Subcutaneous abdominal adipose tissue (tissue), 5 donors: ENCODE measurements around the gene DACT3.

Experiments
- H3K27ac ChIP-seq: one replicate; pipeline ENCODE4 v1.7.0; 2013; ENCODE audit warnings: low read depth, mild to moderate bottlenecking, inconsistent platforms, low read length, moderate library complexity
- H3K27me3 ChIP-seq, 5 donors: one replicate each; pipeline ENCODE4 v1.7.0; 2013; ENCODE audit warnings: low read length in 5 of 5, inconsistent platforms in 1 of 5; ENCODE audit not compliant: control insufficient read depth in 5 of 5, insufficient read depth in 4 of 5
- H3K36me3 ChIP-seq, 5 donors: one replicate each; pipeline ENCODE4 v1.7.0; 2013; ENCODE audit warnings: low read length in 5 of 5; ENCODE audit not compliant: control insufficient read depth in 5 of 5, insufficient read depth in 5 of 5
- H3K4me1 ChIP-seq, 5 donors: one replicate each; pipeline ENCODE4 v1.7.0; 2013; ENCODE audit warnings: low read length in 5 of 5, mild to moderate bottlenecking in 3 of 5, moderate library complexity in 1 of 5; ENCODE audit not compliant: control insufficient read depth in 5 of 5, insufficient read depth in 5 of 5
- H3K4me3 ChIP-seq, 5 donors: one replicate each; pipeline ENCODE4 v1.7.0; 2013; ENCODE audit warnings: low read length in 5 of 5, low read depth in 1 of 5
- H3K9ac ChIP-seq, 5 donors: one replicate each; pipeline ENCODE4 v1.7.0; 2013; ENCODE audit warnings: low read length in 5 of 5, mild to moderate bottlenecking in 4 of 5, moderate library complexity in 3 of 5
- H3K9me3 ChIP-seq, 5 donors: one replicate each; pipeline ENCODE4 v1.7.0; 2013; ENCODE audit warnings: low read length in 5 of 5; ENCODE audit not compliant: control insufficient read depth in 5 of 5
- donor health status: healthy.
- donor health status: healthy.
- donor health status: healthy.
- donor health status: healthy.
- donor health status: healthy.

DACT3 gene

GRCh38 chr19:46615966-46616365 lies 45.0 kb downstream of the DACT3 start:
- peaks cover 0 to 6% (median 0%) of the 10 kb centered on the region in 5 donors for H3K27me3 ChIP-seq
- no peak overlapping the region for H3K4me3 ChIP-seq
- H3K4me1 ChIP-seq = peaks cover 0 to 57% (median 34%) of the 10 kb centered on the region in 5 donors
- H3K36me3 ChIP-seq = peaks cover 0 to under 1% (median 0%) of the 10 kb centered on the region in 5 donors
- no peak overlapping the region for H3K9ac ChIP-seq
- H3K9me3 ChIP-seq = no peaks in the 10 kb centered on the region
- no peak overlapping the region for H3K27ac ChIP-seq

DNA sequence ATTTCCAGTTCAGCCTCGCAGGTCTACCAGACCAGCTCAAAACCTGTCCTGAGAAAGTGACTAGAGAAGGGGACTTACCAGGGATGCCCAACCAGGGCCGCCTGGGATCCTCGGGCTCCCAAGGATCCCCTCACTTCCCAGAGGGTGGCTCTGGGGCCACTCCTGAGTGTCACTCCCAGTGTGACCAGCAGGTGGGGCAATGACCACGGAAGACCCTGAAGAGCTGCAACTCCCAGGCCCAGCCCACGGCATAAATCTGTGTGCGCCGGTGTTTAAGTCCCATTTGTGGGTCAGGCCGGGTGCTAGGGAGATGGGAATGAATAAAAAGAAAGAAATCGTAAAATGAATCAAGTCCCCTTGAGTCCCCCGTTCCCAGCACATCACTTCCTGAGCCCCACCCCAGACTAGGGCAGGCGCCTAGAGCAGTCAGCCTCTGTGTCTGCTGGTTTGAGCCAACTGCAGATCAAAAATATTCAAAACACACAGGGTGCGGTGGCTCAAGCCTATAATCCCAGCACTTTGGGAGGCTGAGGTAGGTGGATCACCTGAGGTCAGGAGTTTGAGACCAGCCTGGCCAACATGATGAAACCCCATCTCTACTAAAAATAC lies 46.8 kb downstream of the DACT3 start:
- Histone ChIP-seq H3K9ac (no peak overlapping the region), H3K9me3 (no peaks in the 10 kb centered on the region), H3K27me3 (peaks cover 0 to 3% (median 0%) of the 10 kb centered on the region in 5 donors), H3K27ac (no peak overlapping the region), H3K4me1 (peaks cover 0 to 44% (median 18%) of the 10 kb centered on the region in 5 donors), H3K4me3 (no peak overlapping the region), H3K36me3 (peaks cover 0 to 14% (median 10%) of the 10 kb centered on the region in 5 donors)

GRCh38 chr19:46613525-46613924 lies 47.5 kb downstream of the DACT3 start:
- Histone ChIP-seq H3K4me3 (no peak overlapping the region), H3K9me3 (no peaks in the 10 kb centered on the region), H3K9ac (no peak overlapping the region), H3K36me3 (peaks cover 0 to 21% (median 17%) of the 10 kb centered on the region in 5 donors), H3K27ac (no peak overlapping the region), H3K27me3 (peaks cover 0 to 3% (median 0%) of the 10 kb centered on the region in 5 donors), H3K4me1 (peaks cover 0 to 37% (median 11%) of the 10 kb centered on the region in 5 donors)

DNA sequence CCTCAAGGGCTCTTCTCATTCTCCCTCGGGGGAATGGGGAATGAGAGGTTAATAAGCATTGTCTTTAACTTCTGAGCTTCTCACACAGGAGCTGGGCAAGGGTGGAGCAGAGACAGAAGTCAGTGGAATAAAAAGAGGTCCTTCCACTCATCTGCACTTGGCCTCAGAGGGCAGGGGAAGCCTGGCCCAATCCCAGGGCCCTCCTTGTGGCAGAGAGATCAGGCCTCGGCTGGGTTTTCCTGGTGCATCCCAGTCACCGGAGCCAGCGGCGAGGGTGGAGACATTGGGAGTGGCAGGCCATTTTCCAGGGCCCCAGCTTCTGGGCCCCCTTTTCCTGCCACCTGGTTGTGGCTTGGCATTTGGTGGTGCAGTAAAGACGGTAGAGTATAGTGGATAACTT lies 49.2 kb downstream of the DACT3 start:
- no peak overlapping the region for H3K4me3 ChIP-seq
- H3K4me1 ChIP-seq = peaks cover 0 to 24% (median 3%) of the 10 kb centered on the region in 5 donors
- peaks cover 0 to 2% (median 0%) of the 10 kb centered on the region in 5 donors for H3K27me3 ChIP-seq
- H3K9ac ChIP-seq = no peak overlapping the region
- no peaks in the 10 kb centered on the region for H3K9me3 ChIP-seq
- H3K36me3 ChIP-seq = peaks cover 0 to 39% (median 34%) of the 10 kb centered on the region in 5 donors
- H3K27ac ChIP-seq = no peak overlapping the region

DNA sequence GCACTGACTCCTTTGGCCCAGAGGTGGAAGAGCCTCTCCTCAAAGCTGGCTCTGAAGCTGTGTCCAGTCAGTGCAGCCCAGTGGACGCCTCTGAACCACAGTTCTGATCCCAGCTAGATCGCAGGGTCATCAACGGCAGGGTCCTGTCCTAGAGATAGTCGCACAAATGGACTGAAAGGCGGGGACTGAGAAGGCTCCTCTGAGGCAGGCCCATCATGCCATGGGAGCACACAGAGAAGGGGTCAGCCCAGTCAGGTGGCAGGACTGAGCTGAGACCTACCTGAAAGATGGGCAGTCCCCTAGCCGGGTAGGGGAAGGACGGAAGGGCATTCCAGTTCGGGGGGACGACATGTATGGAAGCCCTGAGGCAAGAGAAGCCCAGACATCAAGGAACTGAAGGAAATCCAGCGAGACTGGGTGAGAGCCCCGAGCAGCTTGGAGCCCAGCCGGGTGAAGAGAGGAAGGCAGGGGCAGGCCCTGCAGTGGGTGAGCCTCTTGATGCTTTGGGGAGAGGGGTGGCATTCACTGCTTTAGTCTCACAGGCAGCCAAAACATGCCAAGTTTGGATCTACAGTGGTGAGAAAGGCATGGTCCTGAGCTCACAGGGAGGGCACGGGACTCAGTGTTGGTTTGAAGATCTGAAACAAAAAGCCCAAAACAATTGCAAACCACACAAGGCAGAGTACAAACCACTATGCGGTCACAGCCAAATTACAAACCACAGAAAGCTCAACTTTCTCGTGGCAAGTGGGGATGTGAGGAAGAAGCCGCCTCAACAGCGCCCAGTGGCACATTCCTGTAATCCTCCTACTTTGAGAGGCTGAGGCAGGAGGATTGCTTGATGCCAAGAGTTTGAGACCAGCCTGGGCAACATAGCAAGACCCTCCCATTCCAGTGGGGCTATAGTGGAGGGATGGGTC lies 49.9 kb downstream of the DACT3 start:
- H3K9ac ChIP-seq = no peak overlapping the region
- H3K27ac ChIP-seq = no peak overlapping the region
- H3K4me3 ChIP-seq = no peak overlapping the region
- H3K4me1 ChIP-seq = peaks cover 0 to 20% (median 0%) of the 10 kb centered on the region in 5 donors
- no peaks in the 10 kb centered on the region for H3K27me3 ChIP-seq
- H3K36me3 ChIP-seq = peaks cover 0 to 46% (median 41%) of the 10 kb centered on the region in 5 donors
- H3K9me3 ChIP-seq = no peaks in the 10 kb centered on the region

DNA sequence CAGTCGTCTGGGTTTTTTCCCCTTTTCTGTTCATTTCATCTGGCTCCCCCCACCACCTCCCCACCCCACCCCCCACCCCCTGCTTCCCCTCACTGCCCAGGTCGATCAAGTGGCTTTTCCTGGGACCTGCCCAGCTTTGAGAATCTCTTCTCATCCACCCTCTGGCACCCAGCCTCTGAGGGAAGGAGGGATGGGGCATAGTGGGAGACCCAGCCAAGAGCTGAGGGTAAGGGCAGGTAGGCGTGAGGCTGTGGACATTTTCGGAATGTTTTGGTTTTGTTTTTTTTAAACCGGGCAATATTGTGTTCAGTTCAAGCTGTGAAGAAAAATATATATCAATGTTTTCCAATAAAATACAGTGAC lies 50.6 kb downstream of the DACT3 start:
- Histone ChIP-seq H3K9me3 (no peaks in the 10 kb centered on the region), H3K27me3 (no peaks in the 10 kb centered on the region), H3K36me3 (peaks cover 0 to 53% (median 48%) of the 10 kb centered on the region in 5 donors), H3K27ac (no peak overlapping the region), H3K4me3 (no peak overlapping the region), H3K4me1 (peaks cover 0 to 25% (median 2%) of the 10 kb centered on the region in 5 donors), H3K9ac (no peak overlapping the region)

DNA sequence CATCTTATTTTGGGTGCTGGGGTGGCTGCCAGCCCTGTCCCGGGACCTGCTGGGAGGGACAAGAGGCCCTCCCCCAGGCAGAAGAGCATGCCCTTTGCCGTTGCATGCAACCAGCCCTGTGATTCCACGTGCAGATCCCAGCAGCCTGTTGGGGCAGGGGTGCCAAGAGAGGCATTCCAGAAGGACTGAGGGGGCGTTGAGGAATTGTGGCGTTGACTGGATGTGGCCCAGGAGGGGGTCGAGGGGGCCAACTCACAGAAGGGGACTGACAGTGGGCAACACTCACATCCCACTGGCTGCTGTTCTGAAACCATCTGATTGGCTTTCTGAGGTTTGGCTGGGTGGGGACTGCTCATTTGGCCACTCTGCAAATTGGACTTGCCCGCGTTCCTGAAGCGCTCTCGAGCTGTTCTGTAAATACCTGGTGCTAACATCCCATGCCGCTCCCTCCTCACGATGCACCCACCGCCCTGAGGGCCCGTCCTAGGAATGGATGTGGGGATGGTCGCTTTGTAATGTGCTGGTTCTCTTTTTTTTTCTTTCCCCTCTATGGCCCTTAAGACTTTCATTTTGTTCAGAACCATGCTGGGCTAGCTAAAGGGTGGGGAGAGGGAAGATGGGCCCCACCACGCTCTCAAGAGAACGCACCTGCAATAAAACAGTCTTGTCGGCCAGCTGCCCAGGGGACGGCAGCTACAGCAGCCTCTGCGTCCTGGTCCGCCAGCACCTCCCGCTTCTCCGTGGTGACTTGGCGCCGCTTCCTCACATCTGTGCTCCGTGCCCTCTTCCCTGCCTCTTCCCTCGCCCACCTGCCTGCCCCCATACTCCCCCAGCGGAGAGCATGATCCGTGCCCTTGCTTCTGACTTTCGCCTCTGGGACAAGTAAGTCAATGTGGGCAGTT lies 51.2 kb downstream of the DACT3 start:
- peaks cover 0 to 31% (median 8%) of the 10 kb centered on the region in 5 donors for H3K4me1 ChIP-seq
- H3K27me3 ChIP-seq = no peaks in the 10 kb centered on the region
- H3K4me3 ChIP-seq = no peak overlapping the region
- no peaks in the 10 kb centered on the region for H3K9me3 ChIP-seq
- H3K9ac ChIP-seq = no peak overlapping the region
- no peak overlapping the region for H3K27ac ChIP-seq
- peaks cover 0 to 53% (median 49%) of the 10 kb centered on the region in 5 donors for H3K36me3 ChIP-seq

DNA sequence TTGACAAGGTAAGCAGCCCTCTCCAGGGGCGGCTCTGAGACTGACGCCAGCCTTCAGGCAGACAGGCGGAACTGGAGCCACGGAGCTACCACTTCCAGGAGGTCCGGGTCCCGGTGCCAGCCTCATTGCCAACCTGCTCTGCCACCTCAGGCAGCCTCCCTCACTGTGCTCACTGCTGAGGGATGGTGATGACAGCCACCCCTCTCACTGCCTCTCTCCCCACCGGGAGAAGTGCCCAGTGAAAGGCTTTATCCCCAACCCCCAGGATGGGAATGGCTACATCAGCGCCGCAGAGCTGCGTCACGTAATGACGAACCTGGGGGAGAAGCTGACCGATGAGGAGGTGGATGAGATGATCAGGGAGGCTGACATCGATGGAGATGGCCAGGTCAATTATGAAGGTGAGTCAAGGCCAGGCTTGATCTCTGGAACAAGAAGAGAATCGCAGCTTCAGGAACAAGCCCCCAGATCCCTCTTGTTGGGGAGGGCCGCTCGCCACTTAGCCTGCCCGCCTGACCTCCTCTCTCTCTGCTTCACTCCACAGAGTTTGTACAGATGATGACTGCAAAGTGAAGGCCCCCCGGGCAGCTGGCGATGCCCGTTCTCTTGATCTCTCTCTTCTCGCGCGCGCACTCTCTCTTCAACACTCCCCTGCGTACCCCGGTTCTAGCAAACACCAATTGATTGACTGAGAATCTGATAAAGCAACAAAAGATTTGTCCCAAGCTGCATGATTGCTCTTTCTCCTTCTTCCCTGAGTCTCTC lies 52.2 kb downstream of the DACT3 start:
- Histone ChIP-seq H3K9ac (no peak overlapping the region), H3K27me3 (no peaks in the 10 kb centered on the region), H3K4me1 (peaks cover 0 to 36% (median 16%) of the 10 kb centered on the region in 5 donors), H3K4me3 (no peak overlapping the region), H3K9me3 (no peaks in the 10 kb centered on the region), H3K36me3 (peaks cover 0 to 53% (median 49%) of the 10 kb centered on the region in 5 donors), H3K27ac (no peak overlapping the region)

GRCh38 chr19:46608178-46608577 lies 52.8 kb downstream of the DACT3 start:
- peaks cover 0 to 53% (median 49%) of the 10 kb centered on the region in 5 donors for H3K36me3 ChIP-seq

More at GRCh38 chr19:46608178-46608577, 52.8 kb downstream of the DACT3 start:
- H3K9ac ChIP-seq = no peak overlapping the region
- H3K4me3 ChIP-seq = no peak overlapping the region
- H3K27ac ChIP-seq = no peak overlapping the region
- H3K27me3 ChIP-seq = no peaks in the 10 kb centered on the region
- H3K4me1 ChIP-seq = peaks cover under 1 to 42% (median 22%) of the 10 kb centered on the region in 5 donors
- H3K9me3 ChIP-seq = no peaks in the 10 kb centered on the region
